ENCODE measurements around the gene CLIC2.

Gene CLIC2

DNA sequence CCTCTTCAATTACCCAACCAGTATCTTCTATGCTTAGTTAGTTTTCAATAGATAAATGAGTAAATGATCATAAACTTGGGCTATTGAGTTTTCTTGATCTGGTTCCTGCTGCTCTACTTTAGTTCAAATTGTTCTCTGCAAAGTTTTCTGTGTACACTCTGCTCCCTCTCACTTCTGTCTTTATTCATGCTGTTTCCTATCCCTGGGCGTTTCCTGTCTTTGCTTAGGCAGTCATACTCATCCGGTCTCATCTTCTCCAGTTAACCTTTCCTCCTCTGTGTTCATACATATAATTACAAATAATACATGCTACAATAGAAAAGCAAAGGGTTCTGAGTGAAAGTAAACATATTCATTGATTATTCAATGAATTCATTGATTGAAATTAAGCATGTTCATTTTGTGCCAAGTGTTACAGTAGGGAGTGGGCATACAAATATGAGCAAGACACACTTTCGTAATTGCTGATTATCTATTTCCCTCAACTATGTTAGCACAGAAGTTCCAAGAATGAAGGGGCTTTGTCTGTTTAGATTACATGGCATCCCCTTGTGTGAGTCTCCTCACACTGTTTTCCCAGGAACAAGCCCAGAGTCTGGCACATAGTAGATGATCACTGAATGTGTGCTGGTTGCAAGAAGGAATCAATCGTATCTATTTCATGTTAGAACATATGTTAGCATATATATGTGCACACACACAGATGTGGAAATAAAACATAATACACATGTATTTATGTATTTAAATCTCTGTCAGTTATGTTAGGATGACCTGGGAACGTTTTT is 71.3 kb downstream of the CLIC2 start:
- DNase-seq, result no peak

DNA sequence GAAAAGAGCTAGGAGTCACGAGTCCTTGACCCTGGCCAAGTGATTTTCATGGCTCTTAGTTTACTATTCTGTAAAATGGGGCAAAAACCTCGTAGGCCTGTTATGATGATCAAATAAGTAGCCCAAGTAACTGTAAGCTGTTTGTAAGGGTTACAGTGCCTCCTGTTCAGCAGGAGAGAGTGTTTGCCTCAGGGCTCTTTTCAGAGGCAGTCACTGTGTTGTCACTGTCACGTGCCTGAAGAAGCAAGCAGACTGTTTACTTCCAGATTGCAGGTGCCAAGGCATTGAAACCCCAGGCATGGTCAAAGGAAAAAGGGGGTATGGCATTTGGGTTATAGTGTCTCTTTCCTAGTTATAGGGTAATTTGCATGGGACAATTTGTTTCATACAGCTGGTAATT is 74.7 kb downstream of the CLIC2 start:
- DNase-seq, result no peak

DNA sequence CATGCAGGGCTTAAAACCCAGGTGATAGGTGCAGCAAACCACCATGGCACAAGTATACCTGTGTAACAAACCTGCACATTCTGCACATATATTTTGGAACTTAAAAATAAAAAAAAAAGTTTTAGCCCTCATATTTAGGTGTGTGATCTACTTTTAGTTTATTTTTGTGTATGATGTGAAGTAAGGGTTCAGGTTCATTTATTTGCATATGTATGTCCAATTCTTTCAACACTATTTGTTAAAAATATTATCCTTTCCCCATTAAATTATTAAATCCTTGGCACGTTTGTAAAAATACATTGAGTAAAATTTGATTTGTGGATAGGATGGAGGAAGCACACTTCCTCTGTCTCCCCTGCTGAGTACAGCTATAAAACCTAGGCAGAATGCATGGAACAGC is 83.0 kb downstream of the CLIC2 start:
- DNase-seq, result no peak

GRCh38 chrX:155247497-155247896 is 86.9 kb downstream of the CLIC2 start:
- no peak for DNase-seq

DNA sequence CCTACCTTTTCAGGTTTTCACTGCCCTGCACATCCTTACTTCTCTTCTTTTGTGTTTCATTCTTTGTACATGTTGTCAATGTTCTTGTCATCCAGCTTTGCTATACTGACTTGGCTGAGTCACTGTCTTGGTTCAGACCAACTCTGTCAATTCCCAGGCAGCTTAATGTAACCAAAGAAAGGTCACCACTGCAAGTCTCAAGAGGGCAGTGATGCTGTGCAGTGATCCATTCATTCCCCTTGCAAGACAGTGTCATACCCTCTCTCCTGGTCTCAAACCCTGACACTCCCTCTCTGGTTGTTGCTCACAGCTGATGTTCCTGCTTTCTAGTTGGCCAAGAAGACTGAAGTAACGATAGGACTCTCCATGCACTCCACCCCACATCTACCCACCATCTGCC is 87.7 kb downstream of the CLIC2 start:
- DNase-seq, result no peak

GRCh38 chrX:155242300-155242699 is 92.1 kb downstream of the CLIC2 start:
- no peak for DNase-seq

- no peak for DNase-seq
Measured at GRCh38 chrX:155237719-155238118, 96.7 kb downstream of the CLIC2 start.

DNA sequence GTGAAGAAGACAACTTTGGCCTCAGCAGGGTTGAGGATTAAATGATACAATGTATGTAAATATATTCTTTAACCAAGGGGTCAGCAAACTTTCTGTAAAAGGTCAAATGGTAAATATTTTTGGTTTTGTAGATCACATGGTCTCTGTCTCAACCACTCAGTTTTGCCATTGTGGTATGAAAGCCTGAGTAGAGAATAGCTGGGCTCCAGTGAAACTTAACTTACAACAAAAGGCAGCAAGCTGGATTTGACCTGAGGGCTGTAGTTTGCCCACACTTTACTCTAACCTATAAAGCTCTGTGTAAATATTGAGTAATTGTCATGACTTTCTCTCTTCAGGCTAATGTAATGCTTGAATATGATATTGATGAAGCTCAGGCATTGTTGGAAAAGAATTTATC is 98.5 kb downstream of the CLIC2 start:
- DNase-seq, result no peak

DNA sequence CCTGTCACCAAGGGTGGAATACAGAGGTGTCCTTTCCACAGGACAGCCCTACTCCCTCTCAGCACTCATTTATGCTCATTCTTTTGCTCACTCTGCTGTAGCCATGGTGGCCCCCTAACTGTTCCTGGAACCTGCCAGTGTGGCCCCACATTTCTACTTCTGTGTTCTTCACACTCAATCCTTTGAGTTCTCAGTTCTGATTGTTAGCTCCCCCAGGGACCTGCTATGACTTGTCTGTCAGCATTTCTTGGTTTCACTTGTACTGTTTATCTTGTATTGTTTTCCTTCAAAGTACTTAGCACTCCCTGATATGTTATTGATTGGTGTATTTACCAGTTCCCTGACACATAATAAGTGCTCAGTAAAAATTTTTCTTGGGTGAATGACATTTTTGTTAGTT is 103.3 kb downstream of the CLIC2 start:
- DNase-seq, result no peak
